Fibroblast of skin of right quadriceps (primary cell): Measurements from ENCODE around the gene NDUFA3.
A peak's percentile ranks its signal among the peaks of the same experiment; 100 is the strongest.

ENCODE experiments used
- DNase-seq: peaks from one replicate; pipeline ENCODE4 v3.0.0-alpha.2; 2013

Gene NDUFA3

DNA sequence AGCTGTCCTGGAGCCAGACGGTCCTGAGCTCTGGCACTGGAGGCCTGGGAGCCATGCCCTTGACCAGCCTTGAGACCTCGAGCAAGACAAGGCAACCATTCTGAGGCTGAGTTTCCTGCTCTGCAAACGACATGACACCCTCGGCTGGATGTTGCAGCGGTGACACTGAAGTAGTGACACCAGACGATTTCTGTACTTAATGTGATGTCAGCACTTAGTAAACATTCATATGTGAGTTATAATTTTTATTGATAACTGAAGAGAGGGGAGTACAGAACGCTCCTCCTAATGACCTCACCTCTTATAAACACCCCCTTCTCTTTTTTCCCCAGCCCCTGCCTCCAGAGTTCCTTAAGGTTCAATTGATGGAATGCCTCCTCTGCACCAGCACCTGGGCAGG lies 5.8 kb downstream of the NDUFA3 start:
- DNase-seq, result no peak

DNA sequence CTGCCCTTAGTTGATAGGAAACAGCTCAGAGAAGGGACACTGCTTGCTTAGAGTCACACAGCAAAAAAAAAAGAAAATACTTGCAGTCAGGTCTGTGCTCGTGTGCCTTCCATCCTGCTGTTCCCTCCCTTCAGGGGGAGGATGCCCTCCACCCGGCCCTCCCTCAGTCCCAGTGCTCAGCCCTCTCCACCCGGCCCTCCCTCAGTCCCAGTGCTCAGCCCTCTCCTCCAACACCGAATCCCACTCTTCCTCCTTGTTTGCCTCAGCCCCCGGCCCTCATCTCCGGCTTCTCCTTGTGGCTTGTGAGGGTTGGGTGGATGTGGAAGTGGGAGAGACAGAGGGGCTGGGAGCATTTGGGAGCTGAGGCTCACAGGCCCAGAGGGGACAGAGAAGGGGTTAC lies 7.0 kb downstream of the NDUFA3 start:
- DNase-seq, result no peak

DNA sequence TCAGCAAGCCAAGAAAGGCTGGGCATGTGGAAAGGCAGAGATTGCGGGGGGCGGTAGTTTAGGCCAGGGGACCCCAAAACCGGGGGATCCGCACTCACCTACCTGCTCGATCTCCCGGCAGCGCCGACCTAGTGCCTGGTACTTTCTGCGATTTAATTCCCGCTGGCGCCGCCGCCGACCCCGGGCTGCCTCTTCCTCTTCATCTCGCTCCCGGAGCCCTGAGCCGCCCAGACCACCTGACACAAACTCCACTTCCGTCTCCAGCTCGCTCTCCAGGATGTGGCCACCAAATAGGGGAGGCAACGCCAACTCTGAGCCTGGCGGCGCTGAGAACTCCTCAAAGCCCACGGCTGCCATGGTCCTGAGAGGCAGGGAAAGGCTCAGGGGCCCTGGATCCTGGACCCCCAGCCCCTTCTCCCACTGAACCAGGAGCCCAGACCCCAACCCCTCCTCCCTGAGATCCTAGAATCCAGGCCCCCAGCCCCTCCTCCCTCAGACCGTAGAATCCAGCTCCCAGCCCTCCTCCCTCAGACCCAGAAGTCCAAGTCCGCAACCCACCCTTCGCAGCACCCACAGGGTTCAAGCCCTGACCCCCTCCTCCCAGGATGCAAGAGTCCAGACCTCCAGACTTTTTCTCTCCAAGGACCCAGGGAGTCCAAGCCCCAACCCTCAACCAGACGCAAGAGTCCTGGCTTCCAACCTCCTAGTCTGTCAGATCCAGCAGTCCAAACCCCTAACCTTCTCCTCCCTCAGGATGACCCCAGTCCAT lies 11.9 kb downstream of the NDUFA3 start:
- DNase-seq, result no peak

DNA sequence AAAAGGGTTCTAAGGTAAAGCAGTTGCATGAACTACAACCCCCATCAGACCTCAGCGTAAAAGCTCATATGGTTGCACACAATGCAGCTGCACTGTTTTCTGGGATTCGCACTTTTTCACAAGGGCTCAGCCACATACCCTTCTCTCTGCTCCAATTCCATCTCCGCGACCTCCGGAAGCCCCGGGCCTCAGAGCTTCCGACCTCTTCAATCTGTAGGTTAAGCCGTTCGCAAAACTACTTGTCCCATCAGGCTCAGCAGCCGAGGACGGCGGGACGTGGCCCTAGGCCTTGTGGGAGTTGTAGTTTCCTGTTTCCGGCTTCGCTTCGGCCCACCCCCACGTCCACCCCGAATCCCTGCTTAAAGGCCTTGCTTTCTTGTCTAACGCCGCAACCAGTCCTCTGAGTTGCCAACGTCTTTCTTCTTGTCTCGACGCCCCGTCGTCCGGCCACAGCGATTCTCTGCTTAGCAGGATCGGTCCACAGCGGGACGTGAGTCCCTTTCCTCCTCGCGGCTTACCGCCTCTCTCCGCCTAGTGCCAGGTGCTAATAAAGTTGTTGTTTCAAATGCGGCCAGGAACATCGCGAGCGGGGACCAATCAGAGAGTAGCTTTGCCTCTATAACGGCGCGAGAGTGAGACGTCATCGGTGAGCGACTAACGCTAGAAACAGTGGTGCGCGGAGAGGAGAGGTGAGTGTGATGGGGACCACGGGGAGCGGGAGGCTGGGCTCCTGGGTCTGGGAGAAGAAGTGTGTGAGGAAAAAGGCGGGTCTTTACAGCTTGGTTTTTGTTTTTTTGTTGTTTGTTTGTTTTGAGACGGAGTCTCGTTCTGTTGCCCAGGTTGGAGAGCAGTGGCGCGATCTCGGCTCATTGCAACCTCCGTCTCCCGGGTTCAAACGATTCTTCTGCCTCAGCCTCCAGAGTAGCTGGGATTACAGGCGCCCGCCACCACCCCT lies 12.7 kb downstream of the NDUFA3 start, which contains the start of the genes PRPF31 and TFPT:
PRPF31 (plus strand) TSS at position 646 of the 955 bp plus-strand sequence. CDS start 2,525 bp downstream, outside the sequence.
TFPT (minus strand) TSS at position 549 of the 955 bp plus-strand sequence; CDS start at position 161, 388 bp downstream.
- peak; percentile 98 for DNase-seq

DNA sequence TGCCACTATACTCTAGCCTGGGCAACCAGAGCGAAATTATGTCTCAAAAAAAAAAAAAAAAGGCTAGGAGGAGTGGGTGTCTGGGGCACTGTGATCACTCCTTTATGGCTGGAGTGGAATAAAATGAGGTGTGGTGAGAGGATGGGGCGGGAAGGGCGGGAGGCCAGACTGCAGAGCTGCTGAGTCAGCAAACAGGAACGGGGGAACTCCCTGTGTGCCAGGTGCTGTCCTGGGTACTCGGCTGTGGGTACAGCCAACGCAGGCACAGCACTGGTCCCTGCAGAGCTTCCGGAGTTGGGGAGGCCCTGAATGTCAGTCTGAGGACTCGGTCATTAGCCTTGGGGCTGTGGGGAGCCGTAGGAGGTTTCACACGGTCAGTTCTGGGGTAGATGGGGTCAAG lies 18.6 kb downstream of the NDUFA3 start:
- DNase-seq, result no peak

DNA sequence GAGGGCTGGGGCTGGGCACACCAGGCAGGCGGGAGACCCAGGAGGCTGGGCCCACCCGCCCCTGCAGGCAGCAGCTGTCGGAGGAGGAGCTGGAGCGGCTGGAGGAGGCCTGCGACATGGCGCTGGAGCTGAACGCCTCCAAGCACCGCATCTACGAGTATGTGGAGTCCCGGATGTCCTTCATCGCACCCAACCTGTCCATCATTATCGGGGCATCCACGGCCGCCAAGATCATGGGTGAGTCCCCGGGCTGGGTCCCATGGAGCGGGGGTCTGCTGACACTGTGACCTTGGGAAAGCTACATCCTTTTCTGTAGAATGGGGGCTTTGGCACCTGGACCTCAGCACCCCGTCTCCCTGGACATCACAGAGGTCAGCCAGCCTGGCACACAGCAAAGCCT lies 21.0 kb downstream of the NDUFA3 start:
- DNase-seq, result no peak

DNA sequence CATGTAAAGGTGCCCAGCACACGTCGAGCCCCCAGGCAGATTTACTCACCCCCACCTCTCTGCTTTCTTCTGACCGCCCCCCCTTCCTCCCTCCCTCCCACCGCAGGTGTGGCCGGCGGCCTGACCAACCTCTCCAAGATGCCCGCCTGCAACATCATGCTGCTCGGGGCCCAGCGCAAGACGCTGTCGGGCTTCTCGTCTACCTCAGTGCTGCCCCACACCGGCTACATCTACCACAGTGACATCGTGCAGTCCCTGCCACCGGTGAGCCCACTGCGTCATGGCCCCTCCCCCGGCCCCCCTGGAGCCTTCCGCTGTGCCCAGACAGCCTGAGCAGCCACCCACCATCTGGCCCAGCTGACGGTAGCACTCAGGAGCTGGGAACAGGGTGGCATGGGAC lies 21.7 kb downstream of the NDUFA3 start:
- DNase-seq, result no peak

DNA sequence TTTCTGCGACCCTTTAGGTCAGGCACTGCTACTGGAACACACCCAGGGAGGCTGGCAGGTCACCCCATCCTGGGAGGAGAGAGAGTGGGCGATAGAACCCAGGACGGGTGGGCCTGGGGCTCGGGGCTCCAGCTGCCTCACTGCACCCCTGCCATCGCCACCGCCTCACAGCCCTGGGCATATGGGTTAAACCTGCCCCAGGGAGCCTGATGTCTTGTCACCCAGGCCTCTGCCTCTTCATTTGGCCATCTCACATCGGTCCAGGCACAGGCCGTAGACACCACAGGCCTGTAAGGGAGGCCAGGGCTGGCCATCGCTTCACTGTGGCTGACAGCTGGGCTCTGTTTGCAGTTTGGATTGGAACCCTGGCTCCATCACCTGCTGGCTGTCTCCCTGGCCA lies 23.1 kb downstream of the NDUFA3 start:
- no peak for DNase-seq

DNA sequence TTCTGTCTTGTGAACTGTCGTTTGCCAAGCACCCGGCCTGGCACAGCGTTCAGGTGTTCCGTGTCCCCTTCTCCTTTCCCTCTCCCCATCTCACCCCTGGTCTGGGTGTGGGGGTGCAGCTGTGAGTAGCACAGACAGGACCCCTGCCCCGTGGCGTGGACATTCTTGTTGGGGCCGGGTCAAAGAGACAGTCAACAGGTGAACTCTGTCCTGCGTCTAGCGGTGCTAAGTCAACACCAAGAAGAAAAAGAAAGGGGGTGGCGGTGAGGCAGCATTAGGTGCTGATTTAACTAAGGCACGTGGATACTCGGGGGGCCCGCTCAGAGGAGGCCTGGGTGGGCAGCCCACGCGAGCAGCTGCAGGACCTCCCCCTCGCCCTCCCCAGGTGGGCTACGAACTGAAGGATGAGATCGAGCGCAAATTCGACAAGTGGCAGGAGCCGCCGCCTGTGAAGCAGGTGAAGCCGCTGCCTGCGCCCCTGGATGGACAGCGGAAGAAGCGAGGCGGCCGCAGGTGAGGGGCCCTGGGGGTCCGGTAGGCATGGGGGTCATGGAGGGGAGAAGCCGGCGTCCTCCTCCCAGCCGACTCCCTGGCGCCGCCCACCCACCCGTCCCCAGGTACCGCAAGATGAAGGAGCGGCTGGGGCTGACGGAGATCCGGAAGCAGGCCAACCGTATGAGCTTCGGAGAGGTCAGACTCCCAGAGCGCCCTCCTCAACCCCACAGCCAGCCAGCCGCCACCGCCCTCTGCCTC lies 25.2 kb downstream of the NDUFA3 start:
- DNase-seq, result no peak

DNA sequence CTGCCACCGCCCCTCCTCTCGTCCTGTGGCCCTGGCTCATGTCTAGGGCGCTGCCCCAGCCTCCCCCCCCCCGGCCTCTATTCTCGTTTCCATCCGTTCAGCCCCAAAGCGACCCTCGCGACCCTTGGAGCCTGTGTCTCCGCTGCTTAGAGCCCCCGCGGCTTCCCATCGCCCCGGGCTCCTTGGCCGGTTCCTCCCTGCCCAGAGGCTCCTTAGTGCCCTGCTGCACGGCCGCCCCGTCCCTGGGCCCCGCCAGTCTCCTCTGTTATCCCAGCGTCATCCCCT lies 25.7 kb downstream of the NDUFA3 start:
- no peak for DNase-seq

DNA sequence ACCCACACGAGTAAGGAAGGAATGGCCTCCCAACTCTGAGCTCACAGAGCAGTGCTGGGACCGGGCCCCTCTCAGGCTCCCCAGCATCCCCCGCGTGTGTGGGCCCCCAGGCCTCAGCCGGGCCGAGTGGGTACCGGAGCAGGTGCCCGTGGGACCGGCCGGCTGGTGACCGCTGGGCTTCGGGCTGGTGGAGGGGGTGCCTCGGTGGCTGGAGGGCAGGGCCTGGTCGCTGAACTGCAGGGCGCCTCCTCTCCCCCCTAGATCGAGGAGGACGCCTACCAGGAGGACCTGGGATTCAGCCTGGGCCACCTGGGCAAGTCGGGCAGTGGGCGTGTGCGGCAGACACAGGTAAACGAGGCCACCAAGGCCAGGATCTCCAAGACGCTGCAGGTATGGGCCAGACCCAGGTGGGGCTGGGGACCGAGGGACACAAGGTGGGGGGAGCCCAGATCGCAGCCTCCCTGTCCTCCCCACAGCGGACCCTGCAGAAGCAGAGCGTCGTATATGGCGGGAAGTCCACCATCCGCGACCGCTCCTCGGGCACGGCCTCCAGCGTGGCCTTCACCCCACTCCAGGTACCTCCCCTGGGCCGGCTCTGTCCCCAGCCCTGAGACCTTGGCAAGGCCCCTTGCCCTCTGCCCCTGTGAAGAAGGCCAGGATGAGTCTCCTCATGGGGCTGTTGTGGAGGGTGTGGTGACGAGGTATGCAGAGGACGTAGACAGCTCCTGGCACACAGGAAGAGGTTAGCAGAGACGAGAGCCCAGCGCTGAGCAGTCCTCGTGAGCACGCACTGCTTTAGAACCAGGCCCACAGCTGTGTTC lies 26.4 kb downstream of the NDUFA3 start:
- no peak for DNase-seq

DNA sequence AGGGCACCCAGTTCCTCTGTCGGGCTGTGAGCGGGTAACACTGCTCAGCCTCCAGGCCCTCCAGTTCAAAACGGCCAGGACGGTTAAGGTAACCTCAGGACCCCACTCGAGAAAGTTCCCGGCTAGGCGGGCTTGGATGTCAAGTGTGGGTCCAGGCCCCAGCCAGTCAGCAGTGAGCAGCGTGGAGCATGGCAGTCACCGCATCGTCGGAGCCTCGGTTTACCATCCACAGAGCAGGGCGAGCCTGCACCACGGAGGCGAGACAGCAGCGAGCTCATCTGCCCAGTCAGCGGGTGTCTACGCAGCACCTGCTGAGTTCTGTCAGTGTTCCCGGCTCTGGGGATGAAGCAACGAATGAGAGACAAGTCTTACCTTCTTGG lies 27.0 kb downstream of the NDUFA3 start:
- DNase-seq, result no peak

DNA sequence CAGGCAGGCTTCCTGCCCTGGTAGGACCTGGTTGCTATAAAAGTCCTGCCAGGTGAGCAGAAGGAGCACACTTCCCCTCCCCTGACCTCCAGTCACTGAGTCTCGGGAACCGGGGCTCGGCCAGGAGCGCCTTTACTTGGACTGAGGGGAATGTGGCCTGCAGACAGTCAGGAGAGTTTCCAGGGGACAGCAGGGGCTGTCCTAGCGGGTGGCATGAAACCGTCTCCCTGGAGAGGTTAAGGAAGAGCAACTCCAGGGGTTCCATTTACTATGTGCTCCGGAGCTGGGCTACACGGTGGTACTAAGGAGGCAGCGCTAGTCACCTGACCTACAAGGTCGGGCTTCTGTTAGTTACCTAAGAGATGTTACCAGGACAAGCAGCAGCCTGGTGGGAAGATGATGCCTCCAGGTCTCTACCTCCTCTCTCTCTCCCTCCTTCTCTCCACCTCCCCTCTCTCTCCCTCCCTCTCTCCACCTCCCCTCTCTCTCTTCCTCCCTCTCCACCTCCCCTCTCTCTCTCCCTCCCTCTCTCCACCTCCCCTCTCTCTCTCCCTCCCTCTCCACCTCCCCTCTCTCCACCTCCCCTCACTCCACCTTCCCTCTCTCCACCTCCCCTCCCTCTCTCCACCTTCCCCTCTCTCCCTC lies 30.8 kb downstream of the NDUFA3 start:
- peak; percentile 59 for DNase-seq

DNA sequence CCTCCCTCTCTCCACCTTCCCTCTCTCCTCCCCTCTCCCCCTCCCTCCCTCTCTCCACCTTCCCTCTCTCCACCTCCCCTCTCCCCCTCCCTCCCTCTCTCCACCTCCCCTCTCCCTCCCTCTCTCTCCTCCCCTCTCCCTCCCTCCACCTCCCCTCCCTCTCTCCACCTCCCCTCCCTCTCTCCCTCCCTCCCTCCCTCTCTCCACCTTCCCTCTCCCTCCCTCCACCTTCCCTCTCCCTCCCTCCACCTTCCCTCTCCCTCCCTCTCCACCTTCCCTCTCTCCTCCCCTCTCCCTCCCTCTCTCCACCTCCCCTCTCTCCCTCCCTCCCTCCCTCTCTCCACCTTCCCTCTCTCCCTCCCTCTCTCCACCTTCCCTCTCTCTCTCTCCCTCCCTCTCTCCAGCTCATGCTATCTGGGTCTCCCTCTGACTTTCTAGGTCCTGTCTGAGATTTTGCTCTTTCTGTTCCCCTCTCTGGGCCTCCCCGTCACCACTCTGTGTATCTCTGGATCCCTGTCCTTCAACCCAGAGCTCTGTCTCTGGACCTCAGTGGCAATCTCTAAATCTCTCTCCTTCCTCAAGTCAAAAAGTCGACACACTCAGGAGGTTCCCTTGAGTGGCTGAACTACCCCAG lies 31.4 kb downstream of the NDUFA3 start:
- no peak for DNase-seq

DNA sequence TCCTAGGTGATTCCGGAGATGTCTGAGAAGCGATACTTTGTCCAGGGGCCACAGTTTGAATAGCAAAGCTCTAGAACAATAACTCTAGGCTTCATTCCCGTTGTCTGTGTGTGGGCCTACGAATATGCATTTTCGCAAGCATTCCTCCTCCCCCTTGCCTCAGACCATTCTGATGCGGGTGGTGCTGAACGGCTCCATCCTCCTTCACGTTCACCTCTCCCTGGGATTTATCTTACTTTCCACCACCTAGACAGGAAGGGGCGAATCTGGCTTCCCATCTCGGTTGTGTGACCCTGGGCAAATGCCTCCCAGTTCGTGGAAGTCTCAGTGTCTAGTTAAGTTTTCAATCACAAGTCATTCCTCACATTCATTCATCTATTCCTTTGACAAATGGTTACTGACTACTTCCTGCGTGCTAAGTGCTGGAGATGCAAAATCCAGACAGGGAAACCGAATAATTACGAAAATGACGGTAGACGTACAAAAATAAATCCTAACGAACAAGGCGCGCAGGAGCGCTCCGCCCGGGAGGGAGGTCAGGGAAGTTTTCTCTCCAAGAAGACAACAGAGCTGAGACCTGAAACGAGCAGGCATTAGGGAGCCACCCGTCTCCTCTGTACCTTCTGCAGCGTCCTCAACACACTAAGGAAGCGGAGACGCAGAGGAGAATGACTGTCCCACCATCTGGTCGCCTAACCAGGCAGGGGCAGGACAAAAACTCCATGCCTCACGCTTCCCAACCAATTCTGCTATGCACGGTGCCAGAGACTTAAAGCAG lies 33.6 kb downstream of the NDUFA3 start:
- no peak for DNase-seq

DNA sequence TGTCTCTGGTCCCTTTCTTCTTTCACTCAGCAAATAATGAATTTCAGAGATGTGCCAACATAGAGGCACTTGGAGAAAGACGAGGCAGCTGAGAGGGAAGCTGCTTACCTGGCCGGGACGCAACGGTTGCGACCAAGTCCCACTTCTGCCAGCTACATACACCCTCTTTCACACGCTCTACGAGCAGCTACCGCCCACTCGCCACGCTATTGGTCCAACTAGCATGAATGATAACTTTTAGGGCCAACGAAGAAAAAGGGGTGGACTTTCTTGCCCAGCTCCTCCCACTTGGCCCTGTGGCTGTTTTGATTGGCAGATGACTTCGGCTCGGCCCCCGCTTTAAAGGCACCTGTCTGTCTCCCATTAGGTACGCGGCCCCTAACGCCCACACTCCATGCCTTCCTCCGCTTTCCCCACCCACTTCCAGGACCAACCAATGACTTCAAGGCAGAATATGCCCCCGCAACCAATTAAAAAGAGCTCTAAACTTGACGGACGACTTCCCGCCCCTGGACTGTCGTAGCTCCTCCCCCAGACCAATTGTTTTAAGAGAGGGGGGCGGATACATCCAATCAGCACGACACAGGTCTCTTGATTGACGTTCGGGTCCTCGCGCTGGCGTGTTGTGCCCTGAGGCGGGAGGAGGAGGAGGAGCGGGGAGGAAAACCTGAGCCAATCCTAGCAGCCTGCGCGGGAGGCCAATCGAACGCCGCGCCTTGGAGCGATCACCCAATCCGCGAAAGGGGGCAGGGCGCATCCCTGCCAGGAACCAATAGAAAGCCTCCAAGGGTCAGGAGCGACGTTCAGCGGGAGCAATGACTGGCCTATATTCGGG lies 34.4 kb downstream of the NDUFA3 start:
- peak; percentile 100 for DNase-seq

DNA sequence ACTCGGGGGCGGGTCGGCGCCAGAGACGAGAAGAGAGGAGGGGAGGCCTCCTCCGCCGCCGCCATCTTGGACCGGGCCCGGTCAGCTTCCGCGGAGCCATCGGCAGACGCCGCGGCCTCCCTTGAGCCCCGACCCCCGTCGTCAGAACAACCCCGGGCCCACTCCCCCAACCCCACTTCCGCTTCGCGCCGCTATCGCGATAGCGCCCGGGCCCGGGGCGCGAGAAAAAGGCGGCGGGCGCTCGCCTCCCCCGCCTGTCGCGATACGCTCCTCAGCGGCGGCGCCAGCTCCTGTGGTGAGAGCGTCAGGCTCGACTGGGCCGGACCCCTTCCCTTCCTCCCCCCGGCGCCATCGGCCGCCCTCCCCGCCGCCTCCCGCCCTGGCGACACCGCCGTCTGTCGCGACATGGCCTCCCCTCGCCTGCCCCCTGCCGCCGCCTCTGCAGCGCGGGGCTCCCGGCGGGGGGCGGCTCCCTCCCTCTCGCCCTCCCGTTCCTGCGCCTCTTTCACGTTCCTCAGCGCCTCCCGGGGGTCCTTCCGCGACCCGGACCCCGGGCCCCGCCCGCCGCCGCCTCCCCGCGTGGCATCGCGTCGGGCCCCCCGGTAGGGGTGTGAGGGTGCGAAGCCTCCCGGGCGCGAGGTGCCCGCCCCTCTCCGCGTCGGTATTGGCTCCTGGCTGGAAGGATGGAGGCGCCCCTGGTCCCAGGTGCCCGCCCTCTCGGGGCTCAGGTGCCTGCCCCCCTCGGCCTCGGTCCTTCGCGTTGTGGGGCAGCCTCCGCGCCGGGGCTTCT lies 35.2 kb downstream of the NDUFA3 start, which contains the start of gene CNOT3:
CNOT3 (plus strand) TSS at position 64 of the 790 bp plus-strand sequence. CDS start 5,217 bp downstream, outside the sequence.
- DNase-seq, result no peak

DNA sequence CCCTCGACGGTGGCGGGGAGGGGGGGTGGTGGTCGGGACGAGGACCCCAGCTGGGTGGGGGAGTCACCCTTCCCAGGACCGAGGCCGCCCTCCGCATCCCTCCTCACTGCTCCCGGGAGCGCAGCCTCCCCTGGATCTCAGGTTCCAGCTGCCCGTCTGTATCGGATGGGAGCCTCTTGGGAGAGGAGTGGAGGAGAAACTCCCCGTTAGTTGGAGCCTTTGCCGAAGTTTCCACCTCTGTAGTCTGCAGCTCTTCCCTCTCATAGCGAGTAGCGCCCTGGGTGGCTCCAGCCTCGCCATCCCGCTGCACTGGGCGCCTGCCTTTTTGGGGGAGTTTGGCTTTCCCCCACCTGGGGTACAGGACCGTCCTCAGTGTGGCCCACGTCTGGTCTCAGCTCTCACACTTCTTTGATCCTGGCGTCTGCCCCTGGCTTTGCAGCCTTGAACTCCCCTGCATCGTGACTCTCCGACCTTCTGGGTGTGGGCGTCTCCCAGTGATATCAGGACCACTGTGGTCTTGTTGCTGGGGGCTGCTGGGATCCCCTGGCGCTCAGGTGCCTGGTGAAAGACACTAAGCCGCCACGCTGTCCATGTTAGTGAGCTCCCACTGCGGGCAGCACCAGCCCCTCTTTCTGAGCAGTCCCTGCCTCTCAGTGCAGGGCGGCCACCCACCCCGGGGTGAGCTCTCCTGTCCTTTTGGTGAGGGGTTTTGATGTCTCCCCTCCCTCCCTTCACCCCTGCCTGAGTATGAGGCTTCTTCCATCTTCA lies 36.0 kb downstream of the NDUFA3 start:
- DNase-seq, result no peak
